NT2/D1 (cell line): Measurements from ENCODE around the gene FJX1.

Experiments
- YY1 ChIP-seq: IDR thresholded peaks from 2 replicates; pipeline ENCODE4 v1.6.1; 2011; ENCODE audit not compliant: insufficient read length, insufficient read depth
- ZNF274 ChIP-seq: IDR thresholded peaks from 2 replicates; pipeline ENCODE4 v1.6.1; 2011; ENCODE audit warnings: mild to moderate bottlenecking, low read depth, low read length

GRCh38 chr11:35655254-35655653 is 37.0 kb downstream of the FJX1 start:
- no peak for TF ChIP-seq YY1
- TF ChIP-seq ZNF274 = no peak
